Thyroid gland (tissue), 4 donors: ENCODE data around the gene LRMDA. TPM values are rescaled to one million over a fixed set of nuclear protein-coding genes. Genes with fewer than 3 reads are reported as not detected.

Experiments
- DNase-seq, 2 donors: peaks; one replicate each; pipeline ENCODE4 v3.0.0-alpha.2; 2019
- H3K27ac ChIP-seq, 3 donors: fragments of 200-600 bp; sonication (generic); 1 replicate in 2 of 3; 2 replicates in 1 of 3; pipeline ENCODE4 v1.5.1; 2016 to 2019; ENCODE audit warnings: mild to moderate bottlenecking in 1 of 3, moderate library complexity in 1 of 3
- H3K27me3 ChIP-seq: fragments of 200-600 bp; sonication (generic); one replicate; pipeline ENCODE4 v1.5.1; 2019
- H3K36me3 ChIP-seq, 2 donors: fragments of 200-600 bp; sonication (generic); one replicate each; pipeline ENCODE4 v1.5.1; 2016 to 2019
- H3K4me1 ChIP-seq, 2 donors: fragments of 200-600 bp; sonication (generic); one replicate each; pipeline ENCODE4 v1.5.1; 2017 to 2019
- H3K4me3 ChIP-seq, 3 donors: fragments of 200-600 bp; sonication (generic); replicated peaks in 1 of 3; 1 replicate in 2 of 3; 2 replicates in 1 of 3; pipeline ENCODE4 v1.5.1; 2016; ENCODE audit warnings: mild to moderate bottlenecking in 1 of 3
- H3K9me3 ChIP-seq: fragments of 200-600 bp; sonication (generic); one replicate; pipeline ENCODE4 v1.5.1; 2017
- CTCF ChIP-seq, 6 experiments: fragments of 200-600 bp in 3 of 6; fragments of 450-650 bp in 3 of 6; sonication (generic) in 3 of 6; IDR thresholded peaks; one replicate each; pipeline ENCODE4 v1.5.1; 2016 to 2019; ENCODE audit warnings: antibody characterized with exemption in 6 of 6, mild to moderate bottlenecking in 2 of 6, inconsistent platforms in 1 of 6, moderate library complexity in 1 of 6
- POLR2A ChIP-seq, 2 donors: fragments of 450-650 bp; IDR thresholded peaks; one replicate each; pipeline ENCODE4 v1.6.1; 2017; ENCODE audit warnings: antibody characterized with exemption in 2 of 2, mild to moderate bottlenecking in 2 of 2, moderate library complexity in 1 of 2
- whole genome bisulfite sequencing, 2 donors: methylation state at CpG; one replicate each; pipeline ENCODE4 v1.1.5; 2017; 5-methylcytosine and 5-hydroxymethylcytosine counted together
- intact Hi-C: fragments of 100-400 bp; cut with DNase I; formaldehyde crosslinking; loops from one replicate; pipeline ENCODE4 v1.15.1; 2023
- total RNA-seq, 4 donors: library from RNA; depleted of rRNA; stranded (reverse); fragments of >200 nt; gene quantifications; one replicate each; pipeline ENCODE4 v1.2.3, GENCODE V29; 2016

LRMDA gene
- total RNA-seq, 4 donors from 2014 or later = 16.5 to 31.7 (median 23.2) TPM

DNA sequence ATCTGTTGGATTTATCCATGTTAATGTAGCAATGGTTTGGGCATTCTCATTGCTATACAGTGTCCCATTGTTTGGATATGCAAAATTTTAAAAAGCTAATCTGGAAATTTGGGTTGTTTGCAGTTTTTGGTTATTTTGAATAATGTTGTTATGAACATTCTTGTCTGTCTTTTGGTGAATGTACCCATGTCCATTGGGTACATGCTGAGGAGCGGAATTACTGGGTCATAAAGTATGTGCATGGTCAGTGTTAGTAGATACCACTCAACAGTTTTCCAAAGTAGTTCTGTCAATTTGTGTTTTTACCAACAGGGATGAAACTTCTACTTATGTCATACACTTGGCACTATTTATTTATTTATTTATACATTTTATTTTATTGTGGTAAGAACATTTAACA is 153.9 kb downstream of the LRMDA start:
- H3K4me3 ChIP-seq = no peak overlapping the region
- no peak for TF ChIP-seq CTCF (IDR thresholded peaks at IDR 0.05)
- no peak for TF ChIP-seq POLR2A (IDR thresholded peaks at IDR 0.05)
- WGBS, 2 donors = 97 to 98% methylated on average over 1 of the region's 1 CpG
- H3K4me1 ChIP-seq = peaks cover 7 to 11% of the 10 kb centered on the region in 2 donors
- intact Hi-C loops = no loop called here
- H3K27ac ChIP-seq = no peak overlapping the region
- H3K9me3 ChIP-seq = no peaks in the 10 kb centered on the region
- H3K27me3 ChIP-seq = no peaks in the 10 kb centered on the region
- H3K36me3 ChIP-seq = no peaks in the 10 kb centered on the region
- no peak for DNase-seq

GRCh38 chr10:75586814-75587213 is 155.4 kb downstream of the LRMDA start:
- no peaks in the 10 kb centered on the region for H3K9me3 ChIP-seq
- WGBS, 2 donors = 98 to 100% methylated on average over 1 of the region's 1 CpG
- no peak overlapping the region for H3K27ac ChIP-seq
- DNase-seq = no peak
- H3K27me3 ChIP-seq = no peaks in the 10 kb centered on the region
- no peaks in the 10 kb centered on the region for H3K36me3 ChIP-seq
- intact Hi-C loops = no loop called here
- TF ChIP-seq POLR2A (IDR thresholded peaks at IDR 0.05) = no peak
- TF ChIP-seq CTCF (IDR thresholded peaks at IDR 0.05) = no peak
- H3K4me1 ChIP-seq = peaks cover 9 to 11% of the 10 kb centered on the region in 2 donors
- no peak overlapping the region for H3K4me3 ChIP-seq

DNA sequence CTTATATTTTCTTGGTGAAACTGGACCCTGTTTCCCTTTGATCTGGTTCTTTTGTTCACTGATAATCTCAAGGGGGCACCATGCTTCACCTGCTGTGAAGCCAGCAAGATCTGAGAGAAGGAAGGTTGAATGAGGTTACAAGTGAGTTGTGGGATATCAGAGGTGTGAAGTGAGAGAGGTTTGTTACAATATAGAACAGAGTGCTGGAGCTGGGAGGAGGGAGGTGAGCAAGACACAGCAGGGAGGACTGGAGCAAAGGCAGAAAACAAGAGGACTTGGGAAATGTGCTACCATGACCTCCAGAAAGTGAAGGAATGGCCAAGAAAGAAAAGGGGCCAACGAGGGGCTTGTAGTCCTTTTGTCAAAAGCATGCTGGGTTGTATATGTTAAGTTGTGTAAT is 156.6 kb downstream of the LRMDA start:
- Histone ChIP-seq H3K9me3 (no peaks in the 10 kb centered on the region), H3K27me3 (no peaks in the 10 kb centered on the region), H3K4me3 (no peak overlapping the region), H3K36me3 (no peaks in the 10 kb centered on the region), H3K27ac (no peak overlapping the region), H3K4me1 (peaks cover 21 to 23% of the 10 kb centered on the region in 2 donors)
- DNase-seq = no peak
- 78 to 83% methylated on average over 1 of the region's 1 CpG for WGBS, 2 donors
- intact Hi-C loops = no loop called here
- TF ChIP-seq CTCF (IDR thresholded peaks at IDR 0.05) (no peak), POLR2A (IDR thresholded peaks at IDR 0.05) (no peak)

DNA sequence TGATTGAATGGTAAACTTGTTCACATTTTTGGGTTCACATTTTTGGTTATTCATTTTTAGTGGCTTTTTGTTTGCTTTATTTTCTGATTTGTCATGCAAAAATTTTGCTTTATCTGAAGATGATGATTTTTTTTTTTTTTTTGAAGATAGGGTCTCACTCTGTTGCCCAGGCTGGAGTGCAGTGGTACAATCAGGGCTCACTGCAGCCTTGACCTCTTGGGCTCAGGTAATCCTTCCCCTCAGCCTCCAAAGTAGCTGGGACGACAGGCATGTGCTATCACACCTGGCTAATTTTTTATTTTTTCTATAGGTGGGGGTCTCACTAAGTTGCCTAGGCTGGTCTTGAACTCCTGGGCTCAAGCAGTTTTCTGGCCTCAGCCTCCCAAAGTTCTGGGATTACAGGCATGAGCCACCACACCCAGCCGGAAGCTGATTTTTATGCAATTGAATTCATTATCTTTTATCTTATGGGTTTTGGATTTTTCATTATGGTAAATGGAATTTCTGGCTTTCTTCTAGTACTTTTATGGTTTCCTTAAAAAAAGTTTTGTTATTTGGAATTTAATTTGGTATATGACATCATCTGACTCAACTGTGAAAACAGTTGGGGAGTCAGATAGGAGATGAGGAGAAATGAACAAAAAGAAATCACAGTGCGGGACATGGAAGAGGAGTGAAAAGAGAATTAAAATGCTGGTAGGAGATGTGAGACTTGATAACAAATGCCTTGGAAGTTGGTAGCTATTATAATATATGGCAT is 158.7 kb downstream of the LRMDA start:
- Histone ChIP-seq H3K9me3 (no peaks in the 10 kb centered on the region), H3K36me3 (no peaks in the 10 kb centered on the region), H3K27me3 (no peaks in the 10 kb centered on the region), H3K27ac (no peak overlapping the region), H3K4me1 (peaks cover 23 to 28% of the 10 kb centered on the region in 2 donors), H3K4me3 (no peak overlapping the region)
- no peak for DNase-seq
- TF ChIP-seq CTCF (IDR thresholded peaks at IDR 0.05) (no peak), POLR2A (IDR thresholded peaks at IDR 0.05) (no peak)
- intact Hi-C loops = no loop called here
- 97 to 98% methylated on average over 3 of the region's 3 CpGs for WGBS, 2 donors

- Histone ChIP-seq H3K4me1 (peaks cover 23 to 28% of the 10 kb centered on the region in 2 donors), H3K4me3 (no peak overlapping the region), H3K27me3 (no peaks in the 10 kb centered on the region), H3K27ac (peak overlapping the region in 2 of 3 donors; percentile 18 to 54), H3K36me3 (no peaks in the 10 kb centered on the region), H3K9me3 (no peaks in the 10 kb centered on the region)
- intact Hi-C loops = no loop called here
- TF ChIP-seq CTCF (IDR thresholded peaks at IDR 0.05) = no peak
- no peak for TF ChIP-seq POLR2A (IDR thresholded peaks at IDR 0.05)
- no peak for DNase-seq
- WGBS, 2 donors = 78 to 81% methylated on average over 31 of the region's 31 CpGs
Measured at GRCh38 chr10:75592151-75592787, 160.8 kb downstream of the LRMDA start.
